GM12878 (cell line): ENCODE results near the gene CAMKK2. TPM values are rescaled to one million over a fixed set of nuclear protein-coding genes. Genes with fewer than 3 reads are reported as not detected.
A peak's percentile ranks its signal among the peaks of the same experiment; 100 is the strongest.

ENCODE experiments used
- ASH2L ChIP-seq: fragments of 300-600, 200-600 bp; sonication (generic); IDR thresholded peaks from 2 replicates; pipeline ENCODE4 v1.6.1; 2017; ENCODE audit warnings: low read depth, mild to moderate bottlenecking, borderline replicate concordance
- BCL11A ChIP-seq: IDR thresholded peaks from 2 replicates; pipeline ENCODE4 v1.6.1; 2011; ENCODE audit warnings: low read depth, low read length
- CBX5 ChIP-seq: sonication (generic); IDR thresholded peaks from 2 replicates; pipeline ENCODE4 v1.6.1; 2016; ENCODE audit warnings: low read depth, moderate library complexity, mild to moderate bottlenecking, inconsistent platforms
- E2F4 ChIP-seq: IDR thresholded peaks from 2 replicates; pipeline ENCODE4 v1.6.1; 2012; ENCODE audit warnings: low read depth, low read length, improper control_type of control experiment
- IRF3 ChIP-seq: fragments of 450-650 bp; IDR thresholded peaks from 2 replicates; pipeline ENCODE4 v1.6.1; 2014; ENCODE audit warnings: mild to moderate bottlenecking
- KAT2A ChIP-seq: conservative IDR thresholded peaks from 2 replicates; pipeline ENCODE4 v1.6.1; 2011; ENCODE audit warnings: low read depth, low read length; ENCODE audit not compliant: control insufficient read depth
- KDM1A ChIP-seq: fragments of 200-600 bp; sonication (generic); IDR thresholded peaks from 2 replicates; pipeline ENCODE4 v1.6.1; 2016; ENCODE audit warnings: borderline replicate concordance
- LARP7 ChIP-seq: fragments of 450-650 bp; IDR thresholded peaks from 2 replicates; pipeline ENCODE4 v1.6.1; 2017; ENCODE audit warnings: mild to moderate bottlenecking
- MLLT1 ChIP-seq: fragments of 450-650 bp; IDR thresholded peaks from 2 replicates; pipeline ENCODE4 v1.6.1; 2016; ENCODE audit warnings: mild to moderate bottlenecking
- NFYA ChIP-seq: IDR thresholded peaks from 2 replicates; pipeline ENCODE4 v1.6.1; 2011; ENCODE audit warnings: low read depth, mild to moderate bottlenecking, low read length, improper control_type of control experiment, borderline replicate concordance
- PAX8 ChIP-seq: fragments of 450-650 bp; IDR thresholded peaks from 2 replicates; pipeline ENCODE4 v1.6.1; 2017; ENCODE audit warnings: mild to moderate bottlenecking, moderate library complexity
- REST ChIP-seq: IDR thresholded peaks from 2 replicates; pipeline ENCODE4 v1.6.1; 2012; ENCODE audit warnings: mild to moderate bottlenecking, low read depth, low read length
- SMAD1 ChIP-seq: fragments of 450-650 bp; IDR thresholded peaks from 2 replicates; pipeline ENCODE4 v1.6.1; 2018; ENCODE audit warnings: mild to moderate bottlenecking, low read depth; ENCODE audit not compliant: partially characterized antibody
- SUZ12 ChIP-seq: fragments of 200-600 bp; sonication (generic); IDR thresholded peaks from one replicate; pipeline ENCODE4 v1.6.1; 2018; ENCODE audit warnings: antibody characterized with exemption, mild to moderate bottlenecking; ENCODE audit not compliant: unreplicated experiment
- TAF1 ChIP-seq: IDR thresholded peaks from 2 replicates; pipeline ENCODE4 v1.6.1; 2011; ENCODE audit warnings: mild to moderate bottlenecking, low read depth, low read length, borderline replicate concordance
- TARDBP ChIP-seq: IDR thresholded peaks from 2 replicates; pipeline ENCODE4 v1.6.1; 2016; ENCODE audit warnings: borderline replicate concordance
- polyA plus RNA-seq, 11 experiments: library from polyadenylated mRNA; depleted of rRNA in 4 of 11; unstranded in 6 of 11; stranded (reverse) in 5 of 11; fragments of >200 nt; fragmentation: Nextera tagmentation in 4 of 11; fragmentation: Illumina TruSeq in 1 of 11; extraction: Ambion mirVana in 4 of 11; extraction: Trizol in 1 of 11; gene quantifications; 1 replicate in 1 of 11; 2 replicates in 10 of 11; pipeline versions ENCODE4 v1.2.1 to v1.2.3, GENCODE V29; 2011 to 2016; ENCODE audit warnings: inconsistent platforms in 2 of 11, missing spikeins in 2 of 11, low read depth in 1 of 11
- total RNA-seq, 4 experiments: library from RNA; depleted of rRNA in 3 of 4; stranded (reverse); fragments of >200 nt in 3 of 4; fragmentation: Illumina TruSeq in 1 of 4; extraction: Trizol in 1 of 4; gene quantifications; 2 replicates each; pipeline versions ENCODE4 v1.2.1 to v1.2.3, GENCODE V29; 2013 to 2021
- TF ChIP-seq, protein P1 (sequence below): IDR thresholded peaks from 2 replicates; pipeline ENCODE4 v1.6.1; 2012; ENCODE audit warnings: low read depth, low read length, improper control_type of control experiment
- TF ChIP-seq, protein P2 (sequence below): fragments of 450-650 bp; conservative IDR thresholded peaks from 2 replicates; pipeline ENCODE4 v1.6.1; 2017; ENCODE audit warnings: mild to moderate bottlenecking, moderate library complexity

The CAMKK2 gene
- total and polyA plus RNA-seq, 10 of the 15 experiments (the other 5 are each of a cell fraction or from before 2014, with no cell fraction given), result 5.2 to 40.6 (median 26.6) TPM

- TF ChIP-seq REST (no peak), NFYA (no peak), CBX5 (no peak), E2F4 (no peak), TAF1 (peak; percentile 69; the same call in 1 of the 2 replicates), KDM1A (no peak), SMAD1 (no peak), KAT2A (no peak), SUZ12 (no peak), ASH2L (no peak), LARP7 (peak; percentile 97), MLLT1 (peak; percentile 94), TARDBP (no peak), IRF3 (no peak), PAX8 (no peak), BCL11A (no peak)
- TF ChIP-seq, protein P1, sequence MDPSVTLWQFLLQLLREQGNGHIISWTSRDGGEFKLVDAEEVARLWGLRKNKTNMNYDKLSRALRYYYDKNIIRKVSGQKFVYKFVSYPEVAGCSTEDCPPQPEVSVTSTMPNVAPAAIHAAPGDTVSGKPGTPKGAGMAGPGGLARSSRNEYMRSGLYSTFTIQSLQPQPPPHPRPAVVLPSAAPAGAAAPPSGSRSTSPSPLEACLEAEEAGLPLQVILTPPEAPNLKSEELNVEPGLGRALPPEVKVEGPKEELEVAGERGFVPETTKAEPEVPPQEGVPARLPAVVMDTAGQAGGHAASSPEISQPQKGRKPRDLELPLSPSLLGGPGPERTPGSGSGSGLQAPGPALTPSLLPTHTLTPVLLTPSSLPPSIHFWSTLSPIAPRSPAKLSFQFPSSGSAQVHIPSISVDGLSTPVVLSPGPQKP, result no peak
- TF ChIP-seq, protein P2, sequence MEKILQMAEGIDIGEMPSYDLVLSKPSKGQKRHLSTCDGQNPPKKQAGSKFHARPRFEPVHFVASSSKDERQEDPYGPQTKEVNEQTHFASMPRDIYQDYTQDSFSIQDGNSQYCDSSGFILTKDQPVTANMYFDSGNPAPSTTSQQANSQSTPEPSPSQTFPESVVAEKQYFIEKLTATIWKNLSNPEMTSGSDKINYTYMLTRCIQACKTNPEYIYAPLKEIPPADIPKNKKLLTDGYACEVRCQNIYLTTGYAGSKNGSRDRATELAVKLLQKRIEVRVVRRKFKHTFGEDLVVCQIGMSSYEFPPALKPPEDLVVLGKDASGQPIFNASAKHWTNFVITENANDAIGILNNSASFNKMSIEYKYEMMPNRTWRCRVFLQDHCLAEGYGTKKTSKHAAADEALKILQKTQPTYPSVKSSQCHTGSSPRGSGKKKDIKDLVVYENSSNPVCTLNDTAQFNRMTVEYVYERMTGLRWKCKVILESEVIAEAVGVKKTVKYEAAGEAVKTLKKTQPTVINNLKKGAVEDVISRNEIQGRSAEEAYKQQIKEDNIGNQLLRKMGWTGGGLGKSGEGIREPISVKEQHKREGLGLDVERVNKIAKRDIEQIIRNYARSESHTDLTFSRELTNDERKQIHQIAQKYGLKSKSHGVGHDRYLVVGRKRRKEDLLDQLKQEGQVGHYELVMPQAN, result peak; percentile 78
Measured at GRCh38 chr12:121209624-121210572, 86.6 kb downstream of the CAMKK2 start, which contains the start of gene P2RX4 (continued).
